Measurements from ENCODE around the gene DMBT1.

DMBT1 gene

DNA sequence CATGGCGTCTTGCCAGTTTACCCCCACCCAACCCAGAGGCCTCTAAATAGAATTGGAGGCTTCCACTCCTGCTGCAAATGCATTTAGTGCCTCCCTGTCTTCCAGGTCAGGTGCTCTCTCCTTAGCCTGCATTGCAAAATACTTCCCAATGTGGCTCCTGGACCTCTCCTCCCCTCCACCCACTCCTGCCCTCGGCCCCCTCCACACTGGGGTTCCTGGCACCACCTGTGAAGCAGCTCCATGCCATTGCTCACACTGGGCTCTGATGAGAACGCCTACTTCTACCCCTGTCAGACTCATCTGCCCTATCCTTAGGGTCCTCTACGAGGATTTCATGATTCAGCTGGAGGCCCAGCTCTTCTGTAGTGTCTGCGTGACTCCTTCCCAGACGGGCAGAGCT is 101.7 kb downstream of the DMBT1 start:
- Histone ChIP-seq H3K4me3 (ENCODE audit: low read length) (no peak overlapping the region), H3K36me3 (ENCODE audit: insufficient read depth, low read length) (no peaks in the 10 kb centered on the region), H3K27me3 (ENCODE audit: insufficient read depth, low read length) (peaks cover 21% of the 10 kb centered on the region), H3K4me1 (ENCODE audit: insufficient read depth, low read length) (no peaks in the 10 kb centered on the region), H2AFZ (ENCODE audit: low read depth, low read length) (no peak overlapping the region), H3K9me3 (ENCODE audit: low read length) (no peaks in the 10 kb centered on the region)

DNA sequence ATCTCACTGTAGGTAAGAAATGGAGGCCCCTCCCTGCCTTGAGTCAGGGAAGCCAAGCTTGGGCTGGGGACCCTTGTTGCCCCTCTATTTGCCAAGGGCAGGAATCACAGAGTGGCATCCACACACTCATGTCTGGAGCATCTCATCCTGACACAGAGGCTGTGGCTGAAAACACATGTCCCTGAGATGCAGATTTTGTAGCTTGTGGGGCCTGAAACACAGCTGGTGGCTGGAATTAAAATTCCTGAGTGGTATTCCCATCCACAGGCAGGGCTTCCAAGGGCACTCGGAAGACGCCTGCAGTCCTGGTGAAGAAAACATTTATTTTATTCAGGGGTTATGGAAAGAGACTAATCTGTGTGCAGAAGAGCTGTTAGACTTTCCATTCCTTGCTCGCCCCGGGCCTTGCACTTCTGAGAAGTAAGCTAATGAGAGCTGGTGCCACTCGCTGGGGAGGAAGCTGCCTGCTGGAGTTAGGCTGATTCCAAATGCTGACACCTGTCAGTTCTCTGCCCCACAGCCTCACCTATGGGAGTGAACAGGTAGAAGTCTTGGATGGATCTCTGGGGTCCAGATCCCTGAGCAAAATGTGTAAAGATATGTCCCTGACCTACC is 103.1 kb downstream of the DMBT1 start:
- Histone ChIP-seq H3K9me3 (ENCODE audit: low read length) (no peaks in the 10 kb centered on the region), H3K27me3 (ENCODE audit: insufficient read depth, low read length) (peaks cover 21% of the 10 kb centered on the region), H3K4me1 (ENCODE audit: insufficient read depth, low read length) (no peaks in the 10 kb centered on the region), H3K36me3 (ENCODE audit: insufficient read depth, low read length) (no peaks in the 10 kb centered on the region), H3K4me3 (ENCODE audit: low read length) (no peak overlapping the region), H2AFZ (ENCODE audit: low read depth, low read length) (no peak overlapping the region)

DNA sequence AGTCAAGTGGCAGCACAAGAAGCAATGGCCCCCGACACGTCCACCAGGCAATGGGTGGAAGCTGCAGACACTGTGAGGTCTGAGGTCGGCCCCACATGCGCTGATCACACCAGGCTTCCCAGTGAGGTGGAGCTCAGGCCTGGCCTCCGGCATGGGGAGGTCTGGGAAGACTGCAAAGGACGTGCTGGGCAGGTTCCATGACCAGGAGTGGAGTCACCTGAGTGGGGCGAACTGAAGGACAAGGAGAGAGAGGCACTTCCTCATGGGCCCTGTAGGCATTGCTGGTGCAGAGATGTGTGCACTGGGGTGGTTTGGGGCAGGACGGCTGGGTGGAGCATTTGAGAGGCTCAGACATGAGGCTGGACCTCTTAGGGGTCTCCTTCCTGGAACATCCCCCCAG is 103.9 kb downstream of the DMBT1 start:
- Histone ChIP-seq H3K9me3 (ENCODE audit: low read length) (no peaks in the 10 kb centered on the region), H2AFZ (ENCODE audit: low read depth, low read length) (no peak overlapping the region), H3K4me3 (ENCODE audit: low read length) (no peak overlapping the region), H3K36me3 (ENCODE audit: insufficient read depth, low read length) (no peaks in the 10 kb centered on the region), H3K4me1 (ENCODE audit: insufficient read depth, low read length) (no peaks in the 10 kb centered on the region), H3K27me3 (ENCODE audit: insufficient read depth, low read length) (peaks cover 21% of the 10 kb centered on the region)

DNA sequence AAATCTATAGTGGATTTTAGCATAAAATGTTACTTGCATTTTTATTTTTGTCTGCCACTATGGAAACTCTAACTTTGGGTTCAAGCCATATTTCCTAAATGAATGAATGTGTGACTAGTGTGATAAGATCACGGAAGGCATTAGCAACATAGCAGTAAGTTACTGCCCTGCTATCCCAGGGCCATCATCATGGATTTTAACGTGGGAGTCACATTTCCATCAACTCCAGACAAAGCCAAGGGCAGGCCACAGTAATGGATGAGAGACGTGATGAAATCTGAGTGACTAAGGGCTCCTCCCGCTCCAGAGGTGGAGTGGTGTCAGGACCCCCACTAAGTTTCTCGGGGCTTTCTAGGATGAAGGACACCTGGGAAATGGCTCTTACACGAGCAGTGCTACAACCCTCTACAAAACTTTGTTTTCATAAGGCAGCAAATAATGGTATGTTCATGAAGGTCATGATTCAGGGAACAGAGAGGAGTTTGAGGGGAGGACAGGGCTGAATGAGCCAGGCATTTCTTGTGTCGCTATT is 104.8 kb downstream of the DMBT1 start:
- no peak overlapping the region for H2AFZ ChIP-seq (ENCODE audit: low read depth, low read length)
- no peaks in the 10 kb centered on the region for H3K36me3 ChIP-seq (ENCODE audit: insufficient read depth, low read length)
- no peaks in the 10 kb centered on the region for H3K9me3 ChIP-seq (ENCODE audit: low read length)
- H3K27me3 ChIP-seq (ENCODE audit: insufficient read depth, low read length) = peaks cover 21% of the 10 kb centered on the region
- no peaks in the 10 kb centered on the region for H3K4me1 ChIP-seq (ENCODE audit: insufficient read depth, low read length)
- no peak overlapping the region for H3K4me3 ChIP-seq (ENCODE audit: low read length)

DNA sequence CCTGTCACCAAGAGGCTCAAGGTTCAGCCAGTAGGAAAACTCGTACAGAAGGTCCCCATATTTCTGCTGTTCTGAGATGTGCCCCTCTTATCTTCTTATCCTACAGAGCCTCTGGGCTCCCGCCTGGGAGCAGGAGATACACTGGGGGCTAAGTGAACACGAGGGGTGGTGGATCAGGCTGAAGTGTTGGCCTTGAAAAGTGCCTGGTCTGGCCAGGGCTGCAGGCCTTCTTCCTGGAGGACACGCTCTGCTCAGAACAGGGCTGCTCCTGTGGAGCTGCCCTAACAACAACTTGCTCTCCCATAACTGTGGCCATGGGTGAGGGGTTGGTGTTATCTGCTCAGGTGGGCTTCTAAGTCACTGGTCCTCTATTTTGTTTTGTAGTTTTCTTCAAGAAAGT is 105.4 kb downstream of the DMBT1 start:
- no peak overlapping the region for H2AFZ ChIP-seq (ENCODE audit: low read depth, low read length)
- no peak overlapping the region for H3K4me3 ChIP-seq (ENCODE audit: low read length)
- H3K27me3 ChIP-seq (ENCODE audit: insufficient read depth, low read length) = peaks cover 21% of the 10 kb centered on the region
- no peaks in the 10 kb centered on the region for H3K4me1 ChIP-seq (ENCODE audit: insufficient read depth, low read length)
- H3K36me3 ChIP-seq (ENCODE audit: insufficient read depth, low read length) = no peaks in the 10 kb centered on the region
- no peaks in the 10 kb centered on the region for H3K9me3 ChIP-seq (ENCODE audit: low read length)

DNA sequence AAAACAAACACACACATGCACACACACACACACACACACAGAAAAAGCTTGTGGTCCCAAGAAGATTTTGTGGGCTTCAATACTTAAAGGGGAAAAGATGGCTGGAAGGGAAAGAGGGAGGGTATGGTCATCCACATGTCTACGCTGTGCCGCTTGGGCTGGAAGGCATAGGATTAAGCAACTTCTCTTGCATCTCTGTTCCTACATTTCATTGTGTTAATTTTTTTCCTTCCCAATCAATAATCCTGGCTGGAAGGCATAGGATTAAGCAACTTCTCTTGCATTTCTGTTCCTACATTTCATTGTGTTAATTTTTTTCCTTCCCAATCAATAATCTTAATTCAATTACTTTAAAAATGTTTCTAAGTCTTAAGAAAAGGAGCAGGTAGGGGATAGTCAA is 108.5 kb downstream of the DMBT1 start:
- no peaks in the 10 kb centered on the region for H3K36me3 ChIP-seq (ENCODE audit: insufficient read depth, low read length)
- H3K4me1 ChIP-seq (ENCODE audit: insufficient read depth, low read length) = no peaks in the 10 kb centered on the region
- no peak overlapping the region for H2AFZ ChIP-seq (ENCODE audit: low read depth, low read length)
- peaks cover 12% of the 10 kb centered on the region for H3K27me3 ChIP-seq (ENCODE audit: insufficient read depth, low read length)
- no peak overlapping the region for H3K4me3 ChIP-seq (ENCODE audit: low read length)
- H3K9me3 ChIP-seq (ENCODE audit: low read length) = no peaks in the 10 kb centered on the region

DNA sequence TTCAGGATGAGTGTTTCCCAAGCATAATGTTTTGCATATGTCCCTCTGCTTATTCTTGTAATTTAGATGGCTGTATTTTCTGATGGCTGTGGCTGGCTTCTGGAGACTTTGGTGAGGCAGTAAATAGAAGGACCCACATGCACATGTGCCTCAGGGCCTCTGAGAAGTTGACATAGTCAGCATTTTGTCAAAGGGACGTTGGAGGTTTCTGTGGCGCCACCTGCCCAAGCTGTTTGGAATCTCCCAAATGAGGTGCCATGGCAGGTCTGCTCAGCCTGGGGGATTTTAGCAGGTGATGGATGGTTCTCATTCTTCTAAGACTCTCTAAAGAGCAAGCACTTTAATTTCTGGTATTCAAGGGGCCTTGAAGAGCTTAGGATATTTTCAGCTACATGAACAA is 109.3 kb downstream of the DMBT1 start:
- Histone ChIP-seq H2AFZ (ENCODE audit: low read depth, low read length) (no peak overlapping the region), H3K4me1 (ENCODE audit: insufficient read depth, low read length) (no peaks in the 10 kb centered on the region), H3K9me3 (ENCODE audit: low read length) (no peaks in the 10 kb centered on the region), H3K27me3 (ENCODE audit: insufficient read depth, low read length) (peaks cover 9% of the 10 kb centered on the region), H3K4me3 (ENCODE audit: low read length) (no peak overlapping the region), H3K36me3 (ENCODE audit: insufficient read depth, low read length) (no peaks in the 10 kb centered on the region)

DNA sequence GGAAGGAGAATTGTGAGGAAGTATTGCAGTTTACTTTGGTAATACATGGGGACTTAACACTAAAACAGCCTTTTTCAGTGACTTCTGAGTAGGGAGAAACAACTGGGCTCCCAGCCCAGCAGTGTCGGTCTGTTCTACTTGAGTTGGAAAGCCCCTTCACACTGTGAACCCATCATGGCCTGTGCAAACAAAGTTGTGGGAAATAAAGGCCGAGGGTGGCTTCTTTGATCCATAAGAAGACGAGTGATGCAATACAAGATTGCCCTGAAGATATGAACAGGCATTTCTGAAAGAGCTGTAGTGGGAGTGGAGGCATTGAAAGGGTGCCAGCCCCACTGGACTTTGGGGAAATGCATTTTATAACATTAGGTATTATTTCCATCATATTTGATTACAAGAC is 110.8 kb downstream of the DMBT1 start:
- Histone ChIP-seq H3K4me1 (ENCODE audit: insufficient read depth, low read length) (no peaks in the 10 kb centered on the region), H3K36me3 (ENCODE audit: insufficient read depth, low read length) (no peaks in the 10 kb centered on the region), H3K9me3 (ENCODE audit: low read length) (no peaks in the 10 kb centered on the region), H3K27me3 (ENCODE audit: insufficient read depth, low read length) (peaks cover 4% of the 10 kb centered on the region), H2AFZ (ENCODE audit: low read depth, low read length) (no peak overlapping the region), H3K4me3 (ENCODE audit: low read length) (no peak overlapping the region)

DNA sequence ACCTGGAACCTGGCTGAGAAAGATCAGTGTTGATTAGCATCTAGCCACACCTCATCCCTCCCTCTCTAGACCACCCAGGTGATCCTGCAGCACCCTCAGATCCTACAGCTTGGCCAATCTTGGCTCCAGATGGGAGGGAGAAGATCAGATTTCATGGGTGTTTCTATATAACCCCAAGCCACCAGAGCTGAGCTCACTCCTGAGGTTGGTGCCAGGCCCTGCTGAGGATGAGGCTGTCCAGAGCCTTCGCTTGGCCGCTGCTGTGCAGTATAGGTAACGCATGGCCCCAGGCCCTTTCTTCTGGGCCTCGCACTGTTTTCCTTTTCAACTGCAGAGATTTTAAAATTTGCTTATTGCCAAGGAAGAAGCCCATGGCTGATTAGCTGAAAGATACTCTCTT is 112.1 kb downstream of the DMBT1 start:
- Histone ChIP-seq H3K36me3 (ENCODE audit: insufficient read depth, low read length) (no peaks in the 10 kb centered on the region), H2AFZ (ENCODE audit: low read depth, low read length) (no peak overlapping the region), H3K4me1 (ENCODE audit: insufficient read depth, low read length) (no peaks in the 10 kb centered on the region), H3K27me3 (ENCODE audit: insufficient read depth, low read length) (no peaks in the 10 kb centered on the region), H3K4me3 (ENCODE audit: low read length) (no peak overlapping the region), H3K9me3 (ENCODE audit: low read length) (no peaks in the 10 kb centered on the region)

DNA sequence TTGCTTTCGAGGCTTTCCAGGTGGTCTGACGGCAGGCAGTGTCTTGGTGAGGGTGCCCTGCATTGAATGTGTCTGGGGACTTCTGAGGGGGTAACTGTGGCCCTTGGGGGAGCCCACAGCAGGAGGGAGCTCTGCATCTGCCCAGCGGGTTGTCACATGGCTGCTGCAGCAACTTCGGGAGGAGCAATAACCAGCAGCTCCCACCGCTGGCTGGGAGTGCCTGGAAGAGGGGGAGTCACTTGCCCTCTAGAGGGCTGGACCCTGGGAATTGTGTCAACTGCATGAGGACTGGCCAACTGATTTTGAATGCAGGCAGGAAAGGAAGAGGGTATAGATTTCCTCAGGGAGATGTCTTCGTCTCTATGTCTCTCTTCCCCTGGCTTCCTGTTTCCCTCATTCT is 112.7 kb downstream of the DMBT1 start:
- Histone ChIP-seq H3K36me3 (ENCODE audit: insufficient read depth, low read length) (no peaks in the 10 kb centered on the region), H2AFZ (ENCODE audit: low read depth, low read length) (no peak overlapping the region), H3K4me1 (ENCODE audit: insufficient read depth, low read length) (no peaks in the 10 kb centered on the region), H3K27me3 (ENCODE audit: insufficient read depth, low read length) (peaks cover 3% of the 10 kb centered on the region), H3K4me3 (ENCODE audit: low read length) (no peak overlapping the region), H3K9me3 (ENCODE audit: low read length) (no peaks in the 10 kb centered on the region)

DNA sequence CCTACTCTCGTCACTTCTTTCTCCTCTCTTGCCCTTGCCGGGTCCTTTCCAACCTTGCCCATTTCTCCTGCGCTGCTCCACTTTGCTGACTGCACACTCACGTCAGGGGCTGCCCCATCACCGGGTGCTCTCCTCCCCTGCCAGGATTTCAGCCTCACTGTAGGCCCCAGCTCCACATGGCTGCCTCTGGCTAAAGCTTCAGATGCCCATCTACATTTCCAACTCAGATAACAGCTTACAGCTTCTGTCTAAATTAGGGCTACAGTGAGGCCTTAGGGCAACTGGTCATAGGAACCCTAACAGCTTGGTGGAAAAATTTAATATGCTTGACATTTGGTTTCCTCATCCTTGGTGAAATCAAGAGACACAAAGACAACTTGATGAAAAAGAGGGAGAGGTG is 113.2 kb downstream of the DMBT1 start:
- no peaks in the 10 kb centered on the region for H3K4me1 ChIP-seq (ENCODE audit: insufficient read depth, low read length)
- H3K4me3 ChIP-seq (ENCODE audit: low read length) = no peak overlapping the region
- H3K9me3 ChIP-seq (ENCODE audit: low read length) = no peaks in the 10 kb centered on the region
- H3K27me3 ChIP-seq (ENCODE audit: insufficient read depth, low read length) = peaks cover 3% of the 10 kb centered on the region
- no peaks in the 10 kb centered on the region for H3K36me3 ChIP-seq (ENCODE audit: insufficient read depth, low read length)
- no peak overlapping the region for H2AFZ ChIP-seq (ENCODE audit: low read depth, low read length)

DNA sequence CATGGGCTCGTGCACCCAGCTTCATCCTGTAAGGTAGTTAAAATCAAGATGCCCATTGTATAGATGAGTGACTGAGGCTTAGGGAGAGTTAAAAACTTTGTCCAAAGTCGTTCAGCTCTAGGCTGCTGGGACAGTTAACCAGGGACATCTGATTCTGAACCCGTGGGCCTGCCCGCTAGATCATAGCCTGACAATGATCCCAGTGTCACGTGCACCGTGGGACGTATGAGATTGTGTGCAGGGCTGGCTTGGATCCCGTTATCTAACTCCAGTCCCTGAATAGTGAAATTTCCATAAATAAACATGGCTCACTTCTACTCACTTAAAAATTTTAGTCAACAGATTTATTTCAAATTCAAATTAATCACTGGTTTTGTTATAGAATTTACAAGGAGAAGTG is 114.2 kb downstream of the DMBT1 start:
- Histone ChIP-seq H3K36me3 (ENCODE audit: insufficient read depth, low read length) (no peaks in the 10 kb centered on the region), H2AFZ (ENCODE audit: low read depth, low read length) (no peak overlapping the region), H3K4me3 (ENCODE audit: low read length) (no peak overlapping the region), H3K4me1 (ENCODE audit: insufficient read depth, low read length) (no peaks in the 10 kb centered on the region), H3K27me3 (ENCODE audit: insufficient read depth, low read length) (peaks cover 3% of the 10 kb centered on the region), H3K9me3 (ENCODE audit: low read length) (no peaks in the 10 kb centered on the region)

DNA sequence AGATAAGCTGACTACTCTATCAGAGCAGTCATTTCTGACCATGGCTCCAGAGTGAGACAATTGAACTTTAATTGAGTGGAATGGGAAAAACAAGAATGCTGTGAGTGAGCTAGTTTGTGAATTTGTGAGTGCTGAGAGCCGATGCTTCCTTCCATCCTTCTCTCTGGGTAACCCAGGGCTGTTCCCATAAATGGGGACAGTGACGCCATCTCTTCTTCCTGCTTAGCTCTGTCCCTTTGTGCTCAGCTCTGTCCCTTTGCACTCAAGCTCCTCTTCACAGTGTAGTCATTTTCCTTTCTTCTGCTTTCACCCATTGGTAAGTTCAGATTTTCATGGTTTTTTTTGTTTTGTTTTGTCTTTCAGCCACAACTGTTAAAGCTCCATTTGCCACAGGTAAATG is 114.7 kb downstream of the DMBT1 start:
- Histone ChIP-seq H3K4me1 (ENCODE audit: insufficient read depth, low read length) (no peaks in the 10 kb centered on the region), H3K9me3 (ENCODE audit: low read length) (no peaks in the 10 kb centered on the region), H3K4me3 (ENCODE audit: low read length) (no peak overlapping the region), H3K36me3 (ENCODE audit: insufficient read depth, low read length) (no peaks in the 10 kb centered on the region), H3K27me3 (ENCODE audit: insufficient read depth, low read length) (peaks cover 3% of the 10 kb centered on the region), H2AFZ (ENCODE audit: low read depth, low read length) (no peak overlapping the region)

DNA sequence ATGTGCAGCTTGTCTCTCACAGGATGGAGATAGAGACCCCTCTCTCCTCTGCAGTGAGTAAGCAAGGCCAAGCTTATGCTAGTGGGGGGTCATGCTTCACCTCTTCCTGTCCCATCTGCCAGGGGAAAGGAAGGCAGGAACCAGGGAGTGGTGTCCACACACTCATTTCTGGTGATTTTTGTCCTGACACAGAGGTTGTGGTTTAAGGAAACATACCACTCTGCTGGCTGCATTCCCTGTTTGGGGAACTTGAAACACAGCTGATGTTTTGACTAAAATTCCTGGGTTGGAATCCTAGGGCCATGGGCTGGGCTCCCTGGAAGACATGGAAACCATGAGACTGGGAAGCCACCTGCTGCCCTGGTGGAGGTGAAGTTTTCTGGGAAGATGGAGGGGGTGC is 117.7 kb downstream of the DMBT1 start:
- no peaks in the 10 kb centered on the region for H3K9me3 ChIP-seq (ENCODE audit: low read length)
- no peaks in the 10 kb centered on the region for H3K4me1 ChIP-seq (ENCODE audit: insufficient read depth, low read length)
- no peak overlapping the region for H3K4me3 ChIP-seq (ENCODE audit: low read length)
- H3K27me3 ChIP-seq (ENCODE audit: insufficient read depth, low read length) = peaks cover 3% of the 10 kb centered on the region
- no peaks in the 10 kb centered on the region for H3K36me3 ChIP-seq (ENCODE audit: insufficient read depth, low read length)
- H2AFZ ChIP-seq (ENCODE audit: low read depth, low read length) = no peak overlapping the region
